PC-3 (cell line): ENCODE data around the gene TGFBR3L. TPM values are rescaled to one million over a fixed set of nuclear protein-coding genes. Genes with fewer than 3 reads are reported as not detected.
A peak's percentile ranks its signal among the peaks of the same experiment; 100 is the strongest.

Experiments used
- ATAC-seq: fragments of 200-7000 bp; cut with Tn5 transposase; 2 replicates; pipeline ENCODE4 v1.9.1; 2020; ENCODE audit warnings: mild to moderate bottlenecking, moderate library complexity
- BruUV-seq: library from RNA; stranded (reverse); fragments of 400-500 nt; replicated peaks from 2 replicates; lab custom pipeline; 2021; lab: Mats Ljungman, UMichigan
- CTCF ChIA-PET: fragments of 300-600 bp; sonication (Branson Sonifier 250); formaldehyde crosslinking; loops from one replicate; lab custom pipeline; 2022; ENCODE audit warnings: antibody characterized with exemption; lab: Charles Lee
- POLR2A ChIA-PET: fragments of 300-600 bp; sonication (Branson Sonifier 250); formaldehyde crosslinking; loops from one replicate; lab custom pipeline; 2022; ENCODE audit warnings: antibody characterized with exemption; ENCODE audit not compliant: unreplicated experiment; lab: Charles Lee
- DNase-seq: peaks from one replicate; pipeline ENCODE4 v3.0.0-alpha.2; 2015
- H2AFZ ChIP-seq: fragments of 300-600 bp; sonication (generic); 2 replicates; pipeline ENCODE4 v1.6.0; 2016; ENCODE audit warnings: antibody characterized with exemption, low read length
- H3F3A ChIP-seq: fragments of 300-600 bp; sonication (generic); one replicate; pipeline ENCODE4 v1.6.0; 2017; ENCODE audit warnings: antibody characterized with exemption, low read length, control low read depth, mild to moderate bottlenecking; ENCODE audit not compliant: unreplicated experiment
- H3K27ac ChIP-seq: fragments of 300-600 bp; sonication (generic); 2 replicates; pipeline ENCODE4 v1.5.1; 2016; ENCODE audit warnings: mild to moderate bottlenecking, low read length
- H3K27me3 ChIP-seq: fragments of 300-600 bp; sonication (generic); 2 replicates; pipeline ENCODE4 v1.6.1; 2016; ENCODE audit warnings: low read length, mixed read lengths
- H3K36me3 ChIP-seq: fragments of 300-600 bp; sonication (generic); 2 replicates; pipeline ENCODE4 v1.6.1; 2016; ENCODE audit warnings: low read depth, mixed run types, low read length, mixed read lengths
- H3K4me1 ChIP-seq: fragments of 300-600 bp; sonication (generic); 2 replicates; pipeline ENCODE4 v1.5.1; 2016; ENCODE audit warnings: low read length; ENCODE audit not compliant: insufficient read depth
- H3K4me2 ChIP-seq: fragments of 300-600 bp; sonication (generic); 2 replicates; pipeline ENCODE4 v1.6.0; 2016; ENCODE audit warnings: low read length
- H3K4me3 ChIP-seq: fragments of 300-600 bp; sonication (generic); 2 replicates; pipeline ENCODE4 v1.5.1; 2016; ENCODE audit warnings: mild to moderate bottlenecking, low read length, mixed read lengths
- H3K79me2 ChIP-seq: fragments of 300-600 bp; sonication (generic); 2 replicates; pipeline ENCODE4 v1.6.1; 2017; ENCODE audit warnings: low read length, mixed read lengths
- H3K9ac ChIP-seq: fragments of 300-600 bp; sonication (generic); 2 replicates; pipeline ENCODE4 v1.6.0; 2016; ENCODE audit warnings: mild to moderate bottlenecking, low read length
- H3K9me2 ChIP-seq: fragments of 300-600 bp; sonication (generic); replicated peaks from 2 replicates; pipeline ENCODE4 v1.6.1; 2016; ENCODE audit warnings: mixed run types, low read length, mixed read lengths
- H3K9me3 ChIP-seq: fragments of 300-600 bp; sonication (generic); 2 replicates; pipeline ENCODE4 v1.6.1; 2016; ENCODE audit warnings: low read length, mixed read lengths
- H4K20me1 ChIP-seq: fragments of 300-600 bp; sonication (generic); 2 replicates; pipeline ENCODE4 v1.6.1; 2016; ENCODE audit warnings: low read length, mixed read lengths
- CTCF ChIP-seq: fragments of 300-600 bp; sonication (generic); conservative IDR thresholded peaks from 2 replicates; pipeline ENCODE4 v1.5.1; 2017; ENCODE audit warnings: antibody characterized with exemption, low read depth, mild to moderate bottlenecking, low read length
- EZH2 ChIP-seq: fragments of 300-600 bp; sonication (generic); IDR thresholded peaks from one replicate; pipeline ENCODE4 v1.6.1; 2017; ENCODE audit warnings: antibody characterized with exemption, mild to moderate bottlenecking, low read length; ENCODE audit not compliant: unreplicated experiment
- intact Hi-C: fragments of 100-400 bp; cut with micrococcal nuclease; formaldehyde crosslinking; loops from 2 replicates; pipeline ENCODE4 v1.9.0; 2023
- total RNA-seq: library from RNA; depleted of rRNA; stranded (reverse); fragments of >200 nt; gene quantifications from 2 replicates; pipeline ENCODE4 v1.2.3, GENCODE V29; 2014

TGFBR3L gene
- total RNA-seq, 1 experiment from 2014 or later, result 10.5 TPM

GRCh38 chr19:7915250-7916102 lies 846 bp downstream of the TGFBR3L start:
- Histone ChIP-seq H3K9me3 (no peaks in the 10 kb centered on the region), H3K79me2 (peaks cover 4% of the 10 kb centered on the region; the same call in 1 of the 2 replicates), H2AFZ (peak overlapping the region; percentile 87; the same call in 1 of the 2 replicates), H3K36me3 (peaks cover 12% of the 10 kb centered on the region), H3K4me3 (peak overlapping the region; percentile 74), H3K4me1 (peaks cover 23% of the 10 kb centered on the region), H3K27me3 (no peaks in the 10 kb centered on the region), H4K20me1 (no peaks in the 10 kb centered on the region), H3F3A (no peaks in the 10 kb centered on the region), H3K27ac (no peak overlapping the region), H3K9ac (peak overlapping the region; percentile 73), H3K4me2 (peak overlapping the region; percentile 90), H3K9me2 (no peaks in the 10 kb centered on the region)
- DNase-seq (no peak), ATAC-seq (no peak)
- POLR2A ChIA-PET, result no interaction called here
- CTCF ChIA-PET, result interaction anchor here (0.7 kb wide), 1 partner anchor 12 kb away, joined by 6 read pairs; the partner anchor contains the start of gene MAP2K7
- no peak for TF ChIP-seq EZH2
- no TSS peak for BruUV-seq
- intact Hi-C loops, result no loop called here

GRCh38 chr19:7916103-7916954 lies 1.7 kb downstream of the TGFBR3L start:
- peak overlapping the region; percentile 73 for H3K9ac ChIP-seq

More at GRCh38 chr19:7916103-7916954, 1.7 kb downstream of the TGFBR3L start:
- ATAC-seq (peak; percentile 4), DNase-seq (peak; percentile 42)
- 0 out of 2 replicates have a peak, but pooled peaks cover 1% of the 10 kb centered on the region for H4K20me1 ChIP-seq
- peaks cover 4% of the 10 kb centered on the region; the same call in 1 of the 2 replicates for H3K79me2 ChIP-seq
- H3K4me1 ChIP-seq, result peaks cover 28% of the 10 kb centered on the region
- H3K36me3 ChIP-seq, result peaks cover 5% of the 10 kb centered on the region; the same call in 1 of the 2 replicates
- peak overlapping the region; percentile 87 for H2AFZ ChIP-seq
- peak overlapping the region; percentile 74 for H3K4me3 ChIP-seq
- no peaks in the 10 kb centered on the region for H3K27me3 ChIP-seq
- H3K9me2 ChIP-seq, result no peaks in the 10 kb centered on the region
- ChIA-PET CTCF (interaction anchor here (0.7 kb wide), 1 partner anchor 13 kb away, joined by 6 read pairs; the partner anchor contains the start of gene MAP2K7), POLR2A (interaction anchor here (0.7 kb wide), 1 partner anchor 18 kb away, joined by 3 read pairs; no protein-coding TSS in a partner anchor)
- H3K27ac ChIP-seq, result no peak overlapping the region
- H3K4me2 ChIP-seq, result peak overlapping the region; percentile 90
- intact Hi-C loops, result no loop called here
- BruUV-seq, result no TSS peak
- H3K9me3 ChIP-seq, result no peaks in the 10 kb centered on the region
- no peaks in the 10 kb centered on the region for H3F3A ChIP-seq
- no peak for TF ChIP-seq EZH2
- TF ChIP-seq CTCF, result 0 out of 2 replicates have a peak, but pooled peaks have one; percentile 13
